ENCODE data around the gene AKNA.

Gene AKNA

GRCh38 chr9:114409842-114410241 is 22.1 kb upstream of the AKNA start:
- Histone ChIP-seq H3K23ac (ENCODE audit: low read depth, low read length, poor library complexity) (no peak overlapping the region), H2AK5ac (ENCODE audit: low read depth, low read length) (no peak overlapping the region), H3K4ac (ENCODE audit: low read length) (no peak overlapping the region), H3K79me1 (ENCODE audit: low read depth, low read length) (no peaks in the 10 kb centered on the region), H3K4me2 (ENCODE audit: insufficient read depth, low read length, poor library complexity, severe bottlenecking) (no peak overlapping the region), H2BK15ac (ENCODE audit: low read length) (no peak overlapping the region), H4K8ac (ENCODE audit: low read depth, low read length) (no peak overlapping the region), H3K27me3 (ENCODE audit: control insufficient read depth in 3 of 3, insufficient read depth in 3 of 3, low read depth in 1 of 3, low read length in 3 of 3) (no peaks in the 10 kb centered on the region), H3K18ac (ENCODE audit: low read length) (no peak overlapping the region), H4K91ac (ENCODE audit: low read depth, low read length, poor library complexity) (no peak overlapping the region), H3K9me3 (replicated peaks in 1 of 2; ENCODE audit: control insufficient read depth in 2 of 2, insufficient read depth in 1 of 2, low read depth in 1 of 2, low read length in 2 of 2) (no peaks in the 10 kb centered on the region), H3K4me1 (ENCODE audit: control insufficient read depth in 2 of 2, insufficient read depth in 1 of 2, low read depth in 1 of 2, low read length in 2 of 2) (peaks cover 19 to 28% of the 10 kb centered on the region in 2 donors), H2BK5ac (ENCODE audit: low read length) (no peak overlapping the region), H3K27ac (replicated peaks; ENCODE audit: low read length) (no peak overlapping the region), H3K14ac (ENCODE audit: low read length) (no peak overlapping the region), H3K36me3 (replicated peaks in 1 of 2; ENCODE audit: control insufficient read depth in 2 of 2, insufficient read depth in 2 of 2, low read length in 2 of 2) (peaks cover 0 to 2% of the 10 kb centered on the region in 2 donors), H2BK120ac (ENCODE audit: low read depth, low read length) (no peak overlapping the region), H2BK12ac (ENCODE audit: low read length) (no peak overlapping the region), H2AFZ (ENCODE audit: low read length) (no peak overlapping the region), H3K9ac (ENCODE audit: low read depth, low read length, poor library complexity) (no peak overlapping the region), H3K4me3 (ENCODE audit: low read length in 2 of 2) (no peak overlapping the region)
- DNase-seq (ENCODE audit: low spot score), result no peak
- WGBS, 2 donors (ENCODE audit: extremely low coverage in 2 of 2, insufficient read length in 2 of 2, insufficient replicate concordance in 1 of 2), result no CpG with 5 or more reads among the region's 5 CpGs

GRCh38 chr9:114409103-114409780 is 21.5 kb upstream of the AKNA start:
- no peaks in the 10 kb centered on the region for H3K27me3 ChIP-seq (ENCODE audit: control insufficient read depth in 3 of 3, insufficient read depth in 3 of 3, low read depth in 1 of 3, low read length in 3 of 3)
- H3K9me3 ChIP-seq (replicated peaks in 1 of 2; ENCODE audit: control insufficient read depth in 2 of 2, insufficient read depth in 1 of 2, low read depth in 1 of 2, low read length in 2 of 2), result no peaks in the 10 kb centered on the region
- no peak overlapping the region for H3K9ac ChIP-seq (ENCODE audit: low read depth, low read length, poor library complexity)
- H3K4me2 ChIP-seq (ENCODE audit: insufficient read depth, low read length, poor library complexity, severe bottlenecking), result no peak overlapping the region
- no peak overlapping the region for H2BK120ac ChIP-seq (ENCODE audit: low read depth, low read length)
- DNase-seq (ENCODE audit: low spot score), result no peak
- H2BK12ac ChIP-seq (ENCODE audit: low read length), result no peak overlapping the region
- H3K36me3 ChIP-seq (replicated peaks in 1 of 2; ENCODE audit: control insufficient read depth in 2 of 2, insufficient read depth in 2 of 2, low read length in 2 of 2), result peaks cover 0 to 2% of the 10 kb centered on the region in 2 donors
- H3K18ac ChIP-seq (ENCODE audit: low read length), result no peak overlapping the region
- no peak overlapping the region for H3K4ac ChIP-seq (ENCODE audit: low read length)
- H3K79me1 ChIP-seq (ENCODE audit: low read depth, low read length), result no peaks in the 10 kb centered on the region
- no peak overlapping the region for H4K8ac ChIP-seq (ENCODE audit: low read depth, low read length)
- no CpG with 5 or more reads among the region's 11 CpGs for WGBS, 2 donors (ENCODE audit: extremely low coverage in 2 of 2, insufficient read length in 2 of 2, insufficient replicate concordance in 1 of 2)
- no peak overlapping the region for H3K4me3 ChIP-seq (ENCODE audit: low read length in 2 of 2)
- H3K4me1 ChIP-seq (ENCODE audit: control insufficient read depth in 2 of 2, insufficient read depth in 1 of 2, low read depth in 1 of 2, low read length in 2 of 2), result peaks cover 19 to 24% of the 10 kb centered on the region in 2 donors
- no peak overlapping the region for H2BK5ac ChIP-seq (ENCODE audit: low read length)
- H2AFZ ChIP-seq (ENCODE audit: low read length), result no peak overlapping the region
- H4K91ac ChIP-seq (ENCODE audit: low read depth, low read length, poor library complexity), result no peak overlapping the region
- no peak overlapping the region for H3K14ac ChIP-seq (ENCODE audit: low read length)
- no peak overlapping the region for H3K23ac ChIP-seq (ENCODE audit: low read depth, low read length, poor library complexity)
- H3K27ac ChIP-seq (replicated peaks; ENCODE audit: low read length), result no peak overlapping the region
- no peak overlapping the region for H2AK5ac ChIP-seq (ENCODE audit: low read depth, low read length)
- no peak overlapping the region for H2BK15ac ChIP-seq (ENCODE audit: low read length)

DNA sequence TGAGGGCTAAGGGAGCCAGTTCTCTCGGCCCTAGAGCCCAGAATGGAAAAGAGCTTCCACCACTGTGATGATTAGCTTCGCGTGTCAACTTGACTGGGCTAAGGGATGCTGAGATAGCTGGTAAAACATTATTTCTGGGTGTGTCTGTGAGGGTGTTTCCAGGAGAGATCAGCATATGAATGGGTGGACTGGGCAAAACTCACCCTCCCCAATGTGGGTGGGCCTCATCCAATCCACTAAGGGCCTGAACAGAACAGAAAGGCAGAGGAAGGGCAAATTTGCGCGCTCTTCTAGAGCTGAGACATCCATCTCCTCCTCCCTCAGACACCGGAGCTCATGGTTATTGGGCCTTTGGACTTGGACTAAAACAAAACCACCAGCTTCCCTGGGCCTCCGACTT is 20.9 kb upstream of the AKNA start:
- Histone ChIP-seq H3K79me1 (ENCODE audit: low read depth, low read length) (no peaks in the 10 kb centered on the region), H3K14ac (ENCODE audit: low read length) (no peak overlapping the region), H3K27me3 (ENCODE audit: control insufficient read depth in 3 of 3, insufficient read depth in 3 of 3, low read depth in 1 of 3, low read length in 3 of 3) (no peaks in the 10 kb centered on the region), H3K4me2 (ENCODE audit: insufficient read depth, low read length, poor library complexity, severe bottlenecking) (no peak overlapping the region), H4K91ac (ENCODE audit: low read depth, low read length, poor library complexity) (no peak overlapping the region), H4K8ac (ENCODE audit: low read depth, low read length) (no peak overlapping the region), H2BK12ac (ENCODE audit: low read length) (no peak overlapping the region), H2AFZ (ENCODE audit: low read length) (no peak overlapping the region), H3K18ac (ENCODE audit: low read length) (no peak overlapping the region), H3K4me1 (ENCODE audit: control insufficient read depth in 2 of 2, insufficient read depth in 1 of 2, low read depth in 1 of 2, low read length in 2 of 2) (peaks cover 14 to 18% of the 10 kb centered on the region in 2 donors), H2AK5ac (ENCODE audit: low read depth, low read length) (no peak overlapping the region), H3K23ac (ENCODE audit: low read depth, low read length, poor library complexity) (no peak overlapping the region), H2BK120ac (ENCODE audit: low read depth, low read length) (no peak overlapping the region), H3K9me3 (replicated peaks in 1 of 2; ENCODE audit: control insufficient read depth in 2 of 2, insufficient read depth in 1 of 2, low read depth in 1 of 2, low read length in 2 of 2) (no peaks in the 10 kb centered on the region), H3K4ac (ENCODE audit: low read length) (no peak overlapping the region), H2BK15ac (ENCODE audit: low read length) (no peak overlapping the region), H3K4me3 (ENCODE audit: low read length in 2 of 2) (no peak overlapping the region), H3K9ac (ENCODE audit: low read depth, low read length, poor library complexity) (no peak overlapping the region), H2BK5ac (ENCODE audit: low read length) (no peak overlapping the region), H3K27ac (replicated peaks; ENCODE audit: low read length) (no peak overlapping the region), H3K36me3 (replicated peaks in 1 of 2; ENCODE audit: control insufficient read depth in 2 of 2, insufficient read depth in 2 of 2, low read length in 2 of 2) (peaks cover 0 to 2% of the 10 kb centered on the region in 2 donors)
- WGBS, 2 donors (ENCODE audit: extremely low coverage in 2 of 2, insufficient read length in 2 of 2, insufficient replicate concordance in 1 of 2), result no CpG with 5 or more reads among the region's 7 CpGs
- no peak for DNase-seq (ENCODE audit: low spot score)

DNA sequence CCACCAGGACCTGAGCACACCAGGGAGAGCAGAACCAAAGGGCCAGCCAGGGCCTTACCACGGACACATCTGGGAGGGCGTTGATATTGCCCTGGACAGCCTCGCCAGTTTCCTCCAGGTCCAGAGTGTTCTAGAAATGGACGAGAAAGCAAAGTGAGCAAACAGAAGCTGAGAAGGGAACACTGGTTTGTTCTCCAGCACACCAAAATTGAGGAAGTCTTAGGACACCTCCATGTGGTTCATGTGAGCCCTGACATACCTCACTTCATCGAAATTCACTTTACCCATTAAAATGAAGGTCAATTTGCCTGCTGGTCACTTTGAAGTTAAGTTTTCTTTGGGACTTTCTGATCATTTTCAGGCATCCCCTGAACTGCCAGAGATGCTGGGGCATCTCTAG is 20.1 kb upstream of the AKNA start:
- no peak overlapping the region for H4K91ac ChIP-seq (ENCODE audit: low read depth, low read length, poor library complexity)
- WGBS, 2 donors (ENCODE audit: extremely low coverage in 2 of 2, insufficient read length in 2 of 2, insufficient replicate concordance in 1 of 2), result no CpG with 5 or more reads among the region's 5 CpGs
- peaks cover under 1 to 2% of the 10 kb centered on the region in 2 donors for H3K36me3 ChIP-seq (replicated peaks in 1 of 2; ENCODE audit: control insufficient read depth in 2 of 2, insufficient read depth in 2 of 2, low read length in 2 of 2)
- H2AFZ ChIP-seq (ENCODE audit: low read length), result no peak overlapping the region
- H2BK5ac ChIP-seq (ENCODE audit: low read length), result no peak overlapping the region
- no peak overlapping the region for H3K4me3 ChIP-seq (ENCODE audit: low read length in 2 of 2)
- H3K9me3 ChIP-seq (replicated peaks in 1 of 2; ENCODE audit: control insufficient read depth in 2 of 2, insufficient read depth in 1 of 2, low read depth in 1 of 2, low read length in 2 of 2), result no peaks in the 10 kb centered on the region
- H3K14ac ChIP-seq (ENCODE audit: low read length), result no peak overlapping the region
- DNase-seq (ENCODE audit: low spot score), result no peak
- peaks cover 10 to 12% of the 10 kb centered on the region in 2 donors for H3K4me1 ChIP-seq (ENCODE audit: control insufficient read depth in 2 of 2, insufficient read depth in 1 of 2, low read depth in 1 of 2, low read length in 2 of 2)
- H3K4me2 ChIP-seq (ENCODE audit: insufficient read depth, low read length, poor library complexity, severe bottlenecking), result no peak overlapping the region
- H3K27me3 ChIP-seq (ENCODE audit: control insufficient read depth in 3 of 3, insufficient read depth in 3 of 3, low read depth in 1 of 3, low read length in 3 of 3), result no peaks in the 10 kb centered on the region
- no peak overlapping the region for H2AK5ac ChIP-seq (ENCODE audit: low read depth, low read length)
- no peak overlapping the region for H2BK15ac ChIP-seq (ENCODE audit: low read length)
- no peak overlapping the region for H3K23ac ChIP-seq (ENCODE audit: low read depth, low read length, poor library complexity)
- H3K4ac ChIP-seq (ENCODE audit: low read length), result no peak overlapping the region
- no peak overlapping the region for H3K27ac ChIP-seq (replicated peaks; ENCODE audit: low read length)
- H2BK120ac ChIP-seq (ENCODE audit: low read depth, low read length), result no peak overlapping the region
- H3K18ac ChIP-seq (ENCODE audit: low read length), result no peak overlapping the region
- no peaks in the 10 kb centered on the region for H3K79me1 ChIP-seq (ENCODE audit: low read depth, low read length)
- no peak overlapping the region for H2BK12ac ChIP-seq (ENCODE audit: low read length)
- no peak overlapping the region for H3K9ac ChIP-seq (ENCODE audit: low read depth, low read length, poor library complexity)
- no peak overlapping the region for H4K8ac ChIP-seq (ENCODE audit: low read depth, low read length)

Data from neuronal stem cell (in vitro differentiated cells).